ENCODE measurements around the gene GLRX.

GRCh38 chr5:95779611-95780010 lies 42.9 kb downstream of the GLRX start:
- TF ChIP-seq EZH2phosphoT487 (conservative IDR thresholded peaks at IDR 0.05; ENCODE audit: low read length) (no peak), CTCF (IDR thresholded peaks at IDR 0.05; ENCODE audit: insufficient read depth, low read length, poor library complexity, severe bottlenecking) (no peak)
